BLaER1 (cell line): Measurements from ENCODE around the gene RNF148.

Source experiments
- H3K27ac ChIP-seq: shearing (Covaris generic); formaldehyde crosslinking; 2 replicates; pipeline ENCODE4 v1.8.1; 2022
- H3K27me3 ChIP-seq: shearing (Covaris generic); formaldehyde crosslinking; 2 replicates; pipeline ENCODE4 v1.8.1; 2022
- H3K36me3 ChIP-seq: shearing (Covaris generic); formaldehyde crosslinking; 2 replicates; pipeline ENCODE4 v1.8.1; 2022
- H3K4me1 ChIP-seq: shearing (Covaris generic); formaldehyde crosslinking; 2 replicates; pipeline ENCODE4 v1.8.1; 2022
- H3K4me2 ChIP-seq: shearing (Covaris generic); formaldehyde crosslinking; 2 replicates; pipeline ENCODE4 v1.8.1; 2022
- H3K4me3 ChIP-seq: shearing (Covaris generic); formaldehyde crosslinking; 2 replicates; pipeline ENCODE4 v1.8.1; 2022
- H3K9ac ChIP-seq: shearing (Covaris generic); formaldehyde crosslinking; 2 replicates; pipeline ENCODE4 v1.8.1; 2022
- H3K9me3 ChIP-seq: shearing (Covaris generic); formaldehyde crosslinking; 2 replicates; pipeline ENCODE4 v1.8.1; 2022
- H4K20me1 ChIP-seq: shearing (Covaris generic); formaldehyde crosslinking; 2 replicates; pipeline ENCODE4 v1.8.1; 2022
- Cebpa-rat ChIP-seq: shearing (Covaris generic); IDR thresholded peaks from 2 replicates; pipeline ENCODE4 v1.8.1; 2022

The RNF148 gene

DNA sequence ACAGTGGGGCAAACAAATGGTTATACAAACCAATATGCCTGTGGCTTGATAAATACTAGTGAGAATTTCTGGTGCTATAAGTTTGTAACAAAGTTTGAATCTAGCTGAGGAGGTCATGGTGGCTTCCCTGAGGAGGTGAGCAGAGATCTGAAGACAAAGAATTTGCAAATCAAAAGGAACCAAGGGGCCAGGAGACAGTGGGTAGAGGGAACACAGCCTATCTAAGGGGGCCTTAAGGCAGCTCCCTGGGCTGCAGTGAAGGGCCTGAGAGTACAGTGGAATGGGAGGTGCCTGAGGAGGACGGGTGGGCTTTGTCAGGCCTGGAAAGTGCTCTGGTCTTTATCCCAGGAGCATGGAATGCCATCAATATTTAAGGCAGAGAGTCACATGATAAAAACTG lies 25.6 kb downstream of the RNF148 start:
- no peaks in the 10 kb centered on the region for H3K36me3 ChIP-seq
- H3K9me3 ChIP-seq: no peaks in the 10 kb centered on the region
- no peak overlapping the region for H3K4me2 ChIP-seq
- H3K27ac ChIP-seq: no peak overlapping the region
- H3K4me1 ChIP-seq: no peaks in the 10 kb centered on the region
- H3K27me3 ChIP-seq: no peaks in the 10 kb centered on the region
- H4K20me1 ChIP-seq: no peaks in the 10 kb centered on the region
- TF ChIP-seq Cebpa-rat: no peak
- H3K9ac ChIP-seq: no peak overlapping the region
- no peak overlapping the region for H3K4me3 ChIP-seq

DNA sequence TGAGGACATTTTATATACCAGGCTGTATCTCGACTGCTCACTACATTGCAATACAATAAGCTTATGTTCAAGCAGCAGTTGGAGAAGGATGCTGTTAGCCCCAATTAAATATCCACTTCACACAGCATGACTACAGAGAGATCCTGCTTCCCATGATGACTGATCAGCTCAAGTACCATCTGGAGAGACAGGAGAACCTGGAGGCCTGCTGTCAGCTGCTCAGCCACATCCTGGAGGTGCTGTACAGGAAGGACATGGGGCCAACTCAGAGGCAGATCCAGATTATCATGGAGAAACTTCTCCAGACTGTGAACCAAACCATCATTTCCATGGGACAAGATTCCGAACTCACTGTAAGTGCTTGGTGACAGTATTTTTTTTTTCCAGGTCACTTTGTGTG lies 26.3 kb downstream of the RNF148 start:
- no peak for TF ChIP-seq Cebpa-rat
- no peak overlapping the region for H3K27ac ChIP-seq

DNA sequence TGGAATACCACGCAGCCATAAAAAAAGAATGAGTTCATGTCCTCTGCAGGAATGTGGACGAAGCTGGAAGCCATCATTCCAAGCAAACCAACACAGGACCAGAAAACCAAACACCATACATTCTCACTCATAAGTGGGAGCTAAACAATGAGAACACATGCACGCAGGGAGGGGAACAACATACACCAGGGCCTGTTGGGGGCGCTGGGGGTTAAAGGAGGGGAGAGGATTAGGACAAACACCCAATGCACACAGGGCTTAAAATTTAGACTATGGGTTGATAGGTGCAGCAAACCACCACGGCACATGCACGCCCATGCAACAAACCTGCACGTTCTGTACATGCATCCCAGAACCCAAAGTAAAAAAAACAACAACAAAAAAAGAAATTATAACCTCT lies 27.1 kb downstream of the RNF148 start:
- no peak overlapping the region for H3K9ac ChIP-seq
- no peak overlapping the region for H3K4me3 ChIP-seq
- no peaks in the 10 kb centered on the region for H4K20me1 ChIP-seq
- no peaks in the 10 kb centered on the region for H3K9me3 ChIP-seq
- no peaks in the 10 kb centered on the region for H3K4me1 ChIP-seq
- no peak overlapping the region for H3K4me2 ChIP-seq
- no peaks in the 10 kb centered on the region for H3K36me3 ChIP-seq
- H3K27ac ChIP-seq: no peak overlapping the region
- TF ChIP-seq Cebpa-rat: no peak
- H3K27me3 ChIP-seq: no peaks in the 10 kb centered on the region

More for the DNA sequence above, 26.3 kb downstream of the RNF148 start:
- no peak overlapping the region for H3K4me2 ChIP-seq
- H3K4me1 ChIP-seq: no peaks in the 10 kb centered on the region
- no peaks in the 10 kb centered on the region for H3K27me3 ChIP-seq
- H4K20me1 ChIP-seq: no peaks in the 10 kb centered on the region
- H3K9ac ChIP-seq: no peak overlapping the region
- H3K36me3 ChIP-seq: no peaks in the 10 kb centered on the region
- no peak overlapping the region for H3K4me3 ChIP-seq
- no peaks in the 10 kb centered on the region for H3K9me3 ChIP-seq

DNA sequence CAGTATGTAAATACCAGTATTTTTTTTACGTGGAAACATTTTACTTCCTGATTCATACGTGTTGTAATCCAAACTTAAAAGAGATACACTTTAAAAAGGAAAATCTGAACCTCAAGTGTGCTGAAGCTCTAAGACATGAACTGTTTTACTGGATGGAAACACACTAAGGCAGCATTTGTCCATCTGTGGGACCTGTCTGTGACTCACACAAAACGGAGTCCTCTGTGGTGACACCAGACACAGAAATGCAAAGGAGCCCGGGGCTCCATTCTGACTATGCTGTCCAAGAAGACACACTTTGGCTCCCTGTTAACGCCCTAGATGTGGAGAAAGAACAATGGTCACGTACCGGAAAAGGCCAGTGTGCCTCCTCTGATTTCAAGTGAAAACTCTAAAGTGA lies 27.7 kb downstream of the RNF148 start:
- no peaks in the 10 kb centered on the region for H3K9me3 ChIP-seq
- no peaks in the 10 kb centered on the region for H3K27me3 ChIP-seq
- no peaks in the 10 kb centered on the region for H3K4me1 ChIP-seq
- H3K9ac ChIP-seq: no peak overlapping the region
- TF ChIP-seq Cebpa-rat: no peak
- H4K20me1 ChIP-seq: no peaks in the 10 kb centered on the region
- no peak overlapping the region for H3K4me2 ChIP-seq
- no peaks in the 10 kb centered on the region for H3K36me3 ChIP-seq
- no peak overlapping the region for H3K27ac ChIP-seq
- H3K4me3 ChIP-seq: no peak overlapping the region

DNA sequence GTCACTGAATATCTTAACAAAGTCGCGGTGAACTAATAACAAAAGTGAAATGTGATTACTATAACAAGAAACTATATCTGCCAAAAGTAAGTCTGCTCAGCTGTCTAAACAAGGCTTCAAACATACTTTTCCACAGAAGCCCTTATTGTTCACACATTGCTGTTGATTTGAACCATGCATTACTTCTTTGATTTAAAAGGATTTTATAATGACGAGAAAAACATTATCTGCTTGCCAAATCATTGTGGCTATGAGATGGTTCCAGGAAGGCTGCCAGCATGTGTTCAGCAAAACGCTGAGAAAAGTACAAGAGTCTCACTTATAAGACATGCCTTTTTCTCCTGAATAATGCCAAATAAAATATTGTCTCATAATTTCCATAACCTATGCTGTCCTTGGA lies 28.2 kb downstream of the RNF148 start:
- no peak overlapping the region for H3K4me3 ChIP-seq
- H3K36me3 ChIP-seq: no peaks in the 10 kb centered on the region
- no peaks in the 10 kb centered on the region for H4K20me1 ChIP-seq
- no peaks in the 10 kb centered on the region for H3K9me3 ChIP-seq
- no peaks in the 10 kb centered on the region for H3K4me1 ChIP-seq
- H3K9ac ChIP-seq: no peak overlapping the region
- no peak for TF ChIP-seq Cebpa-rat
- H3K27me3 ChIP-seq: no peaks in the 10 kb centered on the region
- H3K27ac ChIP-seq: no peak overlapping the region
- no peak overlapping the region for H3K4me2 ChIP-seq

DNA sequence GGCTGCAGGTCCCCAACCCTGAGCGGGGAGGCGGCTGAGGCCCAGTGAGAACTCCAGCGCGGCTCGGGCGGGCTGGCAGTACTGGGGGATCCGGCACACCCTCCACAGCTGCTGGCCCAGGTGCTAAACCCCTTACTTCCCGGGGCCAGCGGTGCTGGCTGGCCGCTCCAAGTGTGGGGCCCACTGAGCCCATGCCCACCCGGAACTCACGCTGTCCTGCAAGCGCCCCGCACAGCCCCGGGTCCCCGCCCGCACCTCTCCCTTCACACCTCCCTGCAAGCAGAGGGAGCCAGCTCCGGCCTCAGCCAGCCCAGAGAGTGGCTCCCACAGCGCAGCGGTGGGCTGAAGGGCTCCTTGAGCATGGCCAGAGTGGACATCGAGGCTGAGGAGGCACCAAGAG lies 28.8 kb downstream of the RNF148 start:
- no peaks in the 10 kb centered on the region for H3K9me3 ChIP-seq
- TF ChIP-seq Cebpa-rat: no peak
- H3K4me2 ChIP-seq: no peak overlapping the region
- no peak overlapping the region for H3K27ac ChIP-seq
- no peaks in the 10 kb centered on the region for H3K4me1 ChIP-seq
- H3K9ac ChIP-seq: no peak overlapping the region
- H4K20me1 ChIP-seq: no peaks in the 10 kb centered on the region
- H3K36me3 ChIP-seq: no peaks in the 10 kb centered on the region
- H3K4me3 ChIP-seq: no peak overlapping the region
- no peaks in the 10 kb centered on the region for H3K27me3 ChIP-seq

DNA sequence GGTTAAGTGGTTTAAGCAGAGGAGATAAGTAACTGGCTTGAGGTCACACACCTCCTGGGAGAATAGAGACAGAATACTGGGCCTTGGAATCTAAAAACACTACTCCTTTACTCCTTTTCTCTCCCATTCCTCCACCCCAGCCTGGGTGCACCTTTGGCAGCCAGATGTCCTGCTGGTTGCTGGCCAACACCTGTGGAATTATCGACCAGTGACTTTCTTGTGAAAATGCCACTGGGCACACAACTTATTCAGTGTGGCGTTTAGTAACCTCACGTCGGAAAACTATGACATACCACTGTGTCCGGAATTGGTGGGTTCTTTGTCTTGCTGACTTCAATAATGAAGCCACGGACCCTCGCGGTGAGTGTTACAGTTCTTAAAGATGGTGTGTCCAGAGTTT lies 30.2 kb downstream of the RNF148 start:
- Histone ChIP-seq H3K4me2 (no peak overlapping the region), H3K36me3 (no peaks in the 10 kb centered on the region), H3K4me3 (no peak overlapping the region), H3K4me1 (no peaks in the 10 kb centered on the region), H3K27ac (no peak overlapping the region), H3K27me3 (no peaks in the 10 kb centered on the region), H3K9ac (no peak overlapping the region), H3K9me3 (no peaks in the 10 kb centered on the region), H4K20me1 (no peaks in the 10 kb centered on the region)
- no peak for TF ChIP-seq Cebpa-rat

DNA sequence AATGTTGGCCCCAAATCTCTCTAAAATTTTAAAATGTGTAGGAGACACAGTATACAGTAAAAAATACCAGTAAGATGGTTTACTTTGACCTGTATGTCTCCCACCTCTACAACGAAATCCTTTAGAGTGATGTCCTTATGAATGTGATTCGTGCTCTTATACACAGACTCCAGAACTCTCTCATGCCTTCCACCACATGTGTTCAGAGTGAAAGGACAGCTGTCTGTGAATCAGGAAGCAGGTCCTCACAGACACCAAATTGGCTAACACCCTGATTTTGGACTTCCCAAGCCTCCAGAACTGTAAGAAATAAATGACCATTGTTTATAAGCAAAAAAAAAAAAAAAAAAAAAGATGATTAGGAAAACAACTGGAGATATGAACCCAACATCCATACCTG lies 39.0 kb downstream of the RNF148 start:
- no peak overlapping the region for H3K27ac ChIP-seq
- no peaks in the 10 kb centered on the region for H3K9me3 ChIP-seq
- no peak overlapping the region for H3K4me3 ChIP-seq
- no peak overlapping the region for H3K4me2 ChIP-seq
- no peak overlapping the region for H3K9ac ChIP-seq
- H4K20me1 ChIP-seq: no peaks in the 10 kb centered on the region
- TF ChIP-seq Cebpa-rat: no peak
- H3K4me1 ChIP-seq: no peaks in the 10 kb centered on the region
- no peaks in the 10 kb centered on the region for H3K27me3 ChIP-seq
- no peaks in the 10 kb centered on the region for H3K36me3 ChIP-seq

DNA sequence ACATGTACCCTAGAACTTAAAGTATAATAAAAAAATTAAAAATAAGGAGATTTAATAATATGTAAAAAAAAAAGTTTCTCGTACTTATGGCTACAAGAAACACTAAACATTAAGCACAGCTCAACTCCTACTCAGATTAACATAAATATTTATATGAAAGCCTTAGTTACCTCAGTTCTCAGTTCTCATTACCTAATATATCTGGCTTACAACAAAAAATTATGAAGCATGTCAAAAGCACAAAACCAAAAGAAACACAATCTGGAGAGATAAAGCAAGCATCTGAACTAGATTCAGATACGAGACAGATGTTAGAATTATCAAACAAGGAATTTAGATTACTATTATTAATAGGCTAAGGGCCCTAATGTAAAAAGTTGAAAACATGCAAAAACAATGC lies 43.9 kb downstream of the RNF148 start:
- H3K36me3 ChIP-seq: no peaks in the 10 kb centered on the region
- no peak overlapping the region for H3K4me2 ChIP-seq
- H3K9ac ChIP-seq: no peak overlapping the region
- no peaks in the 10 kb centered on the region for H3K27me3 ChIP-seq
- no peaks in the 10 kb centered on the region for H4K20me1 ChIP-seq
- no peak for TF ChIP-seq Cebpa-rat
- H3K27ac ChIP-seq: no peak overlapping the region
- no peaks in the 10 kb centered on the region for H3K9me3 ChIP-seq
- H3K4me1 ChIP-seq: no peaks in the 10 kb centered on the region
- H3K4me3 ChIP-seq: no peak overlapping the region

DNA sequence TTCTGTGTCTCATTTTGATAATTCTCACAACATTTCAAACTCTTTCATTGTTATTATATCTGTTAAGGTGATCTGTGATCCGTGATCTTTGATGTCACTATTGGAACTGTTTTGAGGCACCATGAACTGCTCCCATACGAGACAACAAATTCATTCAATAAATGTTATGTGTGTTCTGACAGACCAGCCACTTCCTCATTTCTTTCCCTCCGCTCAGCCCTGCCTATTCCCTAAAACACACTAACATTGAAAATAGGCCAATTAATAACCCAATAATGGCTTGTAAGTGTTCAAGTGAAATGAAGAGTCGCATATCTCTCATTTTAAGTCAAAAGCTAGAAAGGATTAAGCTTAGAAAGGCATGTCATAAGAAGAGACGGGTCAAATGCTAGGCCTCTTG lies 49.0 kb downstream of the RNF148 start:
- no peaks in the 10 kb centered on the region for H3K36me3 ChIP-seq
- no peak overlapping the region for H3K9ac ChIP-seq
- no peak for TF ChIP-seq Cebpa-rat
- no peaks in the 10 kb centered on the region for H3K4me1 ChIP-seq
- H3K27me3 ChIP-seq: no peaks in the 10 kb centered on the region
- no peak overlapping the region for H3K4me2 ChIP-seq
- H3K27ac ChIP-seq: no peak overlapping the region
- no peaks in the 10 kb centered on the region for H4K20me1 ChIP-seq
- H3K9me3 ChIP-seq: no peaks in the 10 kb centered on the region
- H3K4me3 ChIP-seq: no peak overlapping the region

DNA sequence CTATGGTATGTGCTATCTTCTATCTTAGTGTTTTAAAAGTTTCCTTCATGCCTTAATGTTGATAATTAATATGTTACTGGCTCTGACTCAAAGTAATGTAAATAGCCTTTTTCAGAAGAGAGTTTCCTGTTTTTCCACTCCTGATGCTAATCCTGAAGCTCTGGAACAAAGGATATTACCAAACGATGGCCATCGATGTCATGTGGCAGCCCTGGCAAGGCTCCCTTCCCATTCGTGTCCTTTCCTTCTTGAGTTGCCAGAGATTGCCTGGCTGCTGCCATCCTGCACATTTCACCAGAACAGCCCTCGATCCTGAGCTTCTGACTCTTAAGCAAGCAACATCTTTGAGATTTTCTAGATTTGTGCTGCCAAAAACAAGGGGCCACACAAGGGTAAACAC lies 49.8 kb downstream of the RNF148 start:
- H4K20me1 ChIP-seq: no peaks in the 10 kb centered on the region
- H3K9me3 ChIP-seq: no peaks in the 10 kb centered on the region
- no peak overlapping the region for H3K4me3 ChIP-seq
- no peak for TF ChIP-seq Cebpa-rat
- no peaks in the 10 kb centered on the region for H3K4me1 ChIP-seq
- H3K27me3 ChIP-seq: no peaks in the 10 kb centered on the region
- no peak overlapping the region for H3K4me2 ChIP-seq
- H3K36me3 ChIP-seq: no peaks in the 10 kb centered on the region
- no peak overlapping the region for H3K9ac ChIP-seq
- no peak overlapping the region for H3K27ac ChIP-seq
